ENCODE measurements around the gene SH3RF3.

Gene SH3RF3

DNA sequence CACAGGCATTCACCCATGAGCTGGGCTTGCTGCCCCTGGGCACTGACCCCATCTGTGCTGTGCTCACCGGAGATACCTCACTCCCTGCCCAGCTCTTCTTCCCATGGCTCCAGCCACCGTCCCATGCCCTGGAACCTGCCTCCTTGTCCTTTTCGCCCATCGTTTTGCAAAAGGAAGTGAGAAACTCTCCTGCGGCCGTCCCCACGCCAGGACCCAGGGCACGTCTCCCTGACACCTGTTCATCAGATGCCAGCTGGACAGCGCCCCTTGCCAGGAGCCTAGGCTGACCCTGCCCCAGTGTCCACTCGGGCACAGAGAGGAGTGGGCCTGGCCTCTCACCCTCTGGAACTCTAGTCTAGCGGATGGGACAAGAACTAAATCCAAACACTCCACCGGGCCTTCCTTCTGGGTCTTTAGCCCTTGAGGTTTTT is 246.1 kb downstream of the SH3RF3 start (continued):
- TF ChIP-seq, protein P1, sequence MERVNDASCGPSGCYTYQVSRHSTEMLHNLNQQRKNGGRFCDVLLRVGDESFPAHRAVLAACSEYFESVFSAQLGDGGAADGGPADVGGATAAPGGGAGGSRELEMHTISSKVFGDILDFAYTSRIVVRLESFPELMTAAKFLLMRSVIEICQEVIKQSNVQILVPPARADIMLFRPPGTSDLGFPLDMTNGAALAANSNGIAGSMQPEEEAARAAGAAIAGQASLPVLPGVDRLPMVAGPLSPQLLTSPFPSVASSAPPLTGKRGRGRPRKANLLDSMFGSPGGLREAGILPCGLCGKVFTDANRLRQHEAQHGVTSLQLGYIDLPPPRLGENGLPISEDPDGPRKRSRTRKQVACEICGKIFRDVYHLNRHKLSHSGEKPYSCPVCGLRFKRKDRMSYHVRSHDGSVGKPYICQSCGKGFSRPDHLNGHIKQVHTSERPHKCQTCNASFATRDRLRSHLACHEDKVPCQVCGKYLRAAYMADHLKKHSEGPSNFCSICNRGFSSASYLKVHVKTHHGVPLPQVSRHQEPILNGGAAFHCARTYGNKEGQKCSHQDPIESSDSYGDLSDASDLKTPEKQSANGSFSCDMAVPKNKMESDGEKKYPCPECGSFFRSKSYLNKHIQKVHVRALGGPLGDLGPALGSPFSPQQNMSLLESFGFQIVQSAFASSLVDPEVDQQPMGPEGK (CRISPR knock-in tag; IDR thresholded peaks at IDR 0.05; ENCODE audit: borderline replicate concordance), result no peak
- TF ChIP-seq ZFP3 (CRISPR knock-in tag; IDR thresholded peaks at IDR 0.05) (no peak), BACH2 (CRISPR knock-in tag; IDR thresholded peaks at IDR 0.05; ENCODE audit: borderline replicate concordance) (no peak), PPARA (CRISPR knock-in tag; IDR thresholded peaks at IDR 0.05; ENCODE audit: borderline replicate concordance) (no peak), ARNTL (CRISPR knock-in tag; IDR thresholded peaks at IDR 0.05; ENCODE audit: borderline replicate concordance, low read depth) (no peak), OSR1 (CRISPR knock-in tag; IDR thresholded peaks at IDR 0.05) (no peak), ISL1 (CRISPR knock-in tag; IDR thresholded peaks at IDR 0.05) (no peak), GLIS3 (CRISPR knock-in tag; IDR thresholded peaks at IDR 0.05) (no peak)

DNA sequence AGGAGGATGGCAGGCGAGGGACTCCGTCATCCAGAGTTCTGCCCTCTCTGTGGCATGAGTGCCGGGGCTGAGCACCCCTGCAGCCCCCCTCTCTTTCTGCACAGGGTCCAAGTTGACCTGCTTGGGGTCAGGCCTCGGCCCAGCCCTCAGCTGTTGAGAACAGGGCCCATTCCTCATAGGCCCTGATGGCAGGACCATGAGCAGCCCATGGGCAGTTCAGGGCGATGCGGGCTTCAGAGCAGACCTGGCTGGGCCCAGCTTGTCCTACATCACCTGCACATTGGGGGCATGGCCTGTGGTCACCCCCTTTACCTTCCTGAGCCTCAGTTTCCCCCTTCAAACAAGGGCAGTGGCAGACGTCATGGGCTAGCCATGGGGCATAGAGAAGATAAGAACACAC is 246.7 kb downstream of the SH3RF3 start:
- TF ChIP-seq, protein P2, sequence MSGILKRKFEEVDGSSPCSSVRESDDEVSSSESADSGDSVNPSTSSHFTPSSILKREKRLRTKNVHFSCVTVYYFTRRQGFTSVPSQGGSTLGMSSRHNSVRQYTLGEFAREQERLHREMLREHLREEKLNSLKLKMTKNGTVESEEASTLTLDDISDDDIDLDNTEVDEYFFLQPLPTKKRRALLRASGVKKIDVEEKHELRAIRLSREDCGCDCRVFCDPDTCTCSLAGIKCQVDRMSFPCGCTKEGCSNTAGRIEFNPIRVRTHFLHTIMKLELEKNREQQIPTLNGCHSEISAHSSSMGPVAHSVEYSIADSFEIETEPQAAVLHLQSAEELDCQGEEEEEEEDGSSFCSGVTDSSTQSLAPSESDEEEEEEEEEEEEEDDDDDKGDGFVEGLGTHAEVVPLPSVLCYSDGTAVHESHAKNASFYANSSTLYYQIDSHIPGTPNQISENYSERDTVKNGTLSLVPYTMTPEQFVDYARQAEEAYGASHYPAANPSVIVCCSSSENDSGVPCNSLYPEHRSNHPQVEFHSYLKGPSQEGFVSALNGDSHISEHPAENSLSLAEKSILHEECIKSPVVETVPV (CRISPR knock-in tag; IDR thresholded peaks at IDR 0.05), result no peak
- no peak for TF ChIP-seq ZNF565 (CRISPR knock-in tag; conservative IDR thresholded peaks at IDR 0.05; ENCODE audit: low read depth)
- no peak for TF ChIP-seq RARB (CRISPR knock-in tag; IDR thresholded peaks at IDR 0.05)
- TF ChIP-seq TCF4 (CRISPR knock-in tag; IDR thresholded peaks at IDR 0.05; ENCODE audit: borderline replicate concordance), result no peak
- TF ChIP-seq ARNTL (CRISPR knock-in tag; IDR thresholded peaks at IDR 0.05; ENCODE audit: borderline replicate concordance, low read depth), result no peak
- TF ChIP-seq ESRRG (CRISPR knock-in tag; IDR thresholded peaks at IDR 0.05), result no peak
- TF ChIP-seq CSDC2 (CRISPR knock-in tag; IDR thresholded peaks at IDR 0.05), result no peak
- no peak for TF ChIP-seq ZC3H10 (CRISPR knock-in tag; IDR thresholded peaks at IDR 0.05)
- TF ChIP-seq, protein P1 (CRISPR knock-in tag; IDR thresholded peaks at IDR 0.05; ENCODE audit: borderline replicate concordance), result no peak
- no peak for ATAC-seq

DNA sequence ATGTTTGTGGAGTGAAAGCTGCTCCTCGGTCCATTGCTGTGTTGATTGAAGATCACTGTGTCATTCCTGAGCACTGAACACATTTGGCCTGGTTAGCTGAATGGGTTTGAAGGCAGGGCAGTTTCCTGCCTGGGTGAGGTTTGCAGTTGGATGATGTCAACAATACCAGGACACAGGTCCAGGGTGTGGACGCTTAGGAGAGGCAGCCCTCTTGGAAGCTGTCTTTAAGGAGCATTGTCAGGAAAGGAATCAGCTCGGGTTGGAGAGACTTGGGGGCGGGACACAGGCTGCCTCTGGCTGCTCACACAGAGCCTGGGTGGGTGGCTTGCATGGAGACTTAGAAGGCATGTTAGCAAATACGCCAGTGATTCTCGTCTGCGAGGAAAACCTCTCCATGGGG is 247.1 kb downstream of the SH3RF3 start:
- ATAC-seq, result no peak

More for the DNA sequence above, 247.1 kb downstream of the SH3RF3 start:
- TF ChIP-seq GLIS3 (CRISPR knock-in tag; IDR thresholded peaks at IDR 0.05), result no peak
- no peak for TF ChIP-seq ZNF565 (CRISPR knock-in tag; conservative IDR thresholded peaks at IDR 0.05; ENCODE audit: low read depth)
- no peak for TF ChIP-seq ZC3H10 (CRISPR knock-in tag; IDR thresholded peaks at IDR 0.05)
- TF ChIP-seq RARB (CRISPR knock-in tag; IDR thresholded peaks at IDR 0.05), result no peak
- TF ChIP-seq, protein P3, sequence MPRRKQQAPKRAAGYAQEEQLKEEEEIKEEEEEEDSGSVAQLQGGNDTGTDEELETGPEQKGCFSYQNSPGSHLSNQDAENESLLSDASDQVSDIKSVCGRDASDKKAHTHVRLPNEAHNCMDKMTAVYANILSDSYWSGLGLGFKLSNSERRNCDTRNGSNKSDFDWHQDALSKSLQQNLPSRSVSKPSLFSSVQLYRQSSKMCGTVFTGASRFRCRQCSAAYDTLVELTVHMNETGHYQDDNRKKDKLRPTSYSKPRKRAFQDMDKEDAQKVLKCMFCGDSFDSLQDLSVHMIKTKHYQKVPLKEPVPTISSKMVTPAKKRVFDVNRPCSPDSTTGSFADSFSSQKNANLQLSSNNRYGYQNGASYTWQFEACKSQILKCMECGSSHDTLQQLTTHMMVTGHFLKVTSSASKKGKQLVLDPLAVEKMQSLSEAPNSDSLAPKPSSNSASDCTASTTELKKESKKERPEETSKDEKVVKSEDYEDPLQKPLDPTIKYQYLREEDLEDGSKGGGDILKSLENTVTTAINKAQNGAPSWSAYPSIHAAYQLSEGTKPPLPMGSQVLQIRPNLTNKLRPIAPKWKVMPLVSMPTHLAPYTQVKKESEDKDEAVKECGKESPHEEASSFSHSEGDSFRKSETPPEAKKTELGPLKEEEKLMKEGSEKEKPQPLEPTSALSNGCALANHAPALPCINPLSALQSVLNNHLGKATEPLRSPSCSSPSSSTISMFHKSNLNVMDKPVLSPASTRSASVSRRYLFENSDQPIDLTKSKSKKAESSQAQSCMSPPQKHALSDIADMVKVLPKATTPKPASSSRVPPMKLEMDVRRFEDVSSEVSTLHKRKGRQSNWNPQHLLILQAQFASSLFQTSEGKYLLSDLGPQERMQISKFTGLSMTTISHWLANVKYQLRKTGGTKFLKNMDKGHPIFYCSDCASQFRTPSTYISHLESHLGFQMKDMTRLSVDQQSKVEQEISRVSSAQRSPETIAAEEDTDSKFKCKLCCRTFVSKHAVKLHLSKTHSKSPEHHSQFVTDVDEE (CRISPR knock-in tag; IDR thresholded peaks at IDR 0.05), result no peak
- TF ChIP-seq TOX (CRISPR knock-in tag; IDR thresholded peaks at IDR 0.05; ENCODE audit: borderline replicate concordance), result no peak
- no peak for TF ChIP-seq ZFP3 (CRISPR knock-in tag; IDR thresholded peaks at IDR 0.05)
- TF ChIP-seq, protein P4, sequence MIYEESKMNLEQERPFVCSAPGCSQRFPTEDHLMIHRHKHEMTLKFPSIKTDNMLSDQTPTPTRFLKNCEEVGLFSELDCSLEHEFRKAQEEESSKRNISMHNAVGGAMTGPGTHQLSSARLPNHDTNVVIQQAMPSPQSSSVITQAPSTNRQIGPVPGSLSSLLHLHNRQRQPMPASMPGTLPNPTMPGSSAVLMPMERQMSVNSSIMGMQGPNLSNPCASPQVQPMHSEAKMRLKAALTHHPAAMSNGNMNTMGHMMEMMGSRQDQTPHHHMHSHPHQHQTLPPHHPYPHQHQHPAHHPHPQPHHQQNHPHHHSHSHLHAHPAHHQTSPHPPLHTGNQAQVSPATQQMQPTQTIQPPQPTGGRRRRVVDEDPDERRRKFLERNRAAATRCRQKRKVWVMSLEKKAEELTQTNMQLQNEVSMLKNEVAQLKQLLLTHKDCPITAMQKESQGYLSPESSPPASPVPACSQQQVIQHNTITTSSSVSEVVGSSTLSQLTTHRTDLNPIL (CRISPR knock-in tag; IDR thresholded peaks at IDR 0.05; ENCODE audit: low read depth), result no peak
- TF ChIP-seq PPARA (CRISPR knock-in tag; IDR thresholded peaks at IDR 0.05; ENCODE audit: borderline replicate concordance), result no peak
- TF ChIP-seq, protein P1 (CRISPR knock-in tag; IDR thresholded peaks at IDR 0.05; ENCODE audit: borderline replicate concordance), result no peak
- no peak for TF ChIP-seq ZNF8 (CRISPR knock-in tag; IDR thresholded peaks at IDR 0.05)
- no peak for TF ChIP-seq SNAI2 (CRISPR knock-in tag; IDR thresholded peaks at IDR 0.05)
- TF ChIP-seq, protein P5, sequence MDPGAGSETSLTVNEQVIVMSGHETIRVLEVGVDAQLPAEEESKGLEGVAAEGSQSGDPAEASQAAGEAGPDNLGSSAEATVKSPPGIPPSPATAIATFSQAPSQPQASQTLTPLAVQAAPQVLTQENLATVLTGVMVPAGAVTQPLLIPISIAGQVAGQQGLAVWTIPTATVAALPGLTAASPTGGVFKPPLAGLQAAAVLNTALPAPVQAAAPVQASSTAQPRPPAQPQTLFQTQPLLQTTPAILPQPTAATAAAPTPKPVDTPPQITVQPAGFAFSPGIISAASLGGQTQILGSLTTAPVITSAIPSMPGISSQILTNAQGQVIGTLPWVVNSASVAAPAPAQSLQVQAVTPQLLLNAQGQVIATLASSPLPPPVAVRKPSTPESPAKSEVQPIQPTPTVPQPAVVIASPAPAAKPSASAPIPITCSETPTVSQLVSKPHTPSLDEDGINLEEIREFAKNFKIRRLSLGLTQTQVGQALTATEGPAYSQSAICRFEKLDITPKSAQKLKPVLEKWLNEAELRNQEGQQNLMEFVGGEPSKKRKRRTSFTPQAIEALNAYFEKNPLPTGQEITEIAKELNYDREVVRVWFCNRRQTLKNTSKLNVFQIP (CRISPR knock-in tag; IDR thresholded peaks at IDR 0.05; ENCODE audit: borderline replicate concordance, low read depth), result no peak
- no peak for TF ChIP-seq CSDC2 (CRISPR knock-in tag; IDR thresholded peaks at IDR 0.05)
- no peak for TF ChIP-seq ISL1 (CRISPR knock-in tag; IDR thresholded peaks at IDR 0.05)
- TF ChIP-seq ZFP30 (CRISPR knock-in tag; IDR thresholded peaks at IDR 0.05), result no peak
- TF ChIP-seq, protein P2 (CRISPR knock-in tag; IDR thresholded peaks at IDR 0.05), result no peak
- TF ChIP-seq BACH2 (CRISPR knock-in tag; IDR thresholded peaks at IDR 0.05; ENCODE audit: borderline replicate concordance), result no peak

All from SK-N-SH treated with all-trans-retinoic acid at 6 μM for 48 hours (cell line).